Fibroblast of lung (primary cell): ENCODE results near the gene DOHH. TPM values are rescaled to one million over a fixed set of nuclear protein-coding genes. Genes with fewer than 3 reads are reported as not detected.

Experiments
- DNase-seq, 2 donors: peaks; one replicate each; pipeline versions ENCODE4 v3.0.0 to v3.0.0-alpha.2; 2010; ENCODE audit warnings: low read depth in 2 of 2
- H2AFZ ChIP-seq: 2 replicates; pipeline ENCODE4 v1.5.1; 2012; ENCODE audit warnings: low read length, control low read depth, inconsistent platforms
- H3K27ac ChIP-seq: 2 replicates; pipeline ENCODE4 v1.5.1; 2011; ENCODE audit warnings: low read length, control low read depth; ENCODE audit not compliant: insufficient read depth
- H3K27me3 ChIP-seq: 2 replicates; pipeline ENCODE4 v1.5.1; 2011; ENCODE audit warnings: mild to moderate bottlenecking, low read length; ENCODE audit not compliant: control insufficient read depth, insufficient read depth
- H3K36me3 ChIP-seq: 2 replicates; pipeline ENCODE4 v1.5.1; 2011; ENCODE audit warnings: low read length; ENCODE audit not compliant: control insufficient read depth, insufficient read depth
- H3K4me1 ChIP-seq: 2 replicates; pipeline ENCODE4 v1.5.1; 2011; ENCODE audit warnings: low read length; ENCODE audit not compliant: control insufficient read depth, insufficient read depth; ENCODE audit errors: extremely low read depth
- H3K4me2 ChIP-seq: 2 replicates; pipeline ENCODE4 v1.5.1; 2011; ENCODE audit warnings: low read length, control low read depth; ENCODE audit not compliant: insufficient read depth; ENCODE audit errors: extremely low read depth
- H3K4me3 ChIP-seq, 4 experiments: fragments of 200-600 bp in 1 of 4; sonication (generic) in 1 of 4; replicated peaks in 1 of 4; 2 replicates each; pipeline ENCODE4 v1.5.1; 2011 to 2016; ENCODE audit warnings: low read length in 4 of 4, low read depth in 3 of 4, mild to moderate bottlenecking in 3 of 4, control low read depth in 2 of 4, inconsistent platforms in 1 of 4, mixed read lengths in 1 of 4; ENCODE audit not compliant: insufficient read depth in 1 of 4; ENCODE audit errors: control extremely low read depth in 1 of 4
- H3K79me2 ChIP-seq: 2 replicates; pipeline ENCODE4 v1.5.1; 2012; ENCODE audit warnings: mild to moderate bottlenecking, low read length, inconsistent platforms; ENCODE audit not compliant: control insufficient read depth, insufficient read depth
- H3K9ac ChIP-seq: 2 replicates; pipeline ENCODE4 v1.5.1; 2011; ENCODE audit warnings: mild to moderate bottlenecking, low read length, control low read depth; ENCODE audit not compliant: insufficient read depth
- H3K9me3 ChIP-seq: 2 replicates; pipeline ENCODE4 v1.5.1; 2012; ENCODE audit warnings: low read depth, low read length; ENCODE audit not compliant: control insufficient read depth, insufficient read depth
- H4K20me1 ChIP-seq: 2 replicates; pipeline ENCODE4 v1.5.1; 2011; ENCODE audit warnings: low read length; ENCODE audit not compliant: control insufficient read depth, insufficient read depth; ENCODE audit errors: extremely low read depth
- EZH2 ChIP-seq: IDR thresholded peaks from 2 replicates; pipeline ENCODE4 v1.5.1; 2012; ENCODE audit warnings: low read length, control low read depth, mild to moderate bottlenecking; ENCODE audit errors: missing control alignments
- polyA plus RNA-seq, 2 donors: library from polyadenylated mRNA; depleted of rRNA in 1 of 2; stranded (reverse) in 1 of 2; unstranded in 1 of 2; fragments of >200 nt; gene quantifications; 2 replicates each; pipeline ENCODE4 v1.2.1, GENCODE V29; 2011 to 2012; ENCODE audit warnings: missing spikeins in 1 of 2
- total RNA-seq: library from RNA; depleted of rRNA; stranded (reverse); fragments of >200 nt; gene quantifications from 2 replicates; pipeline ENCODE4 v1.2.1, GENCODE V29; 2014
- TF ChIP-seq, protein P1 (sequence below), 2 donors: IDR thresholded peaks in 1 of 2; conservative IDR thresholded peaks in 1 of 2; 1 replicate in 1 of 2; 2 replicates in 1 of 2; pipeline ENCODE4 v1.5.1; 2011 to 2012; ENCODE audit warnings: low read length in 2 of 2, control low read depth in 1 of 2, inconsistent platforms in 1 of 2, low read depth in 1 of 2, mild to moderate bottlenecking in 1 of 2

The DOHH gene
- total and polyA plus RNA-seq, 2 donors (not counting 1 experiment from before 2014, with no cell fraction given) = 4.1 to 10.1 TPM

DNA sequence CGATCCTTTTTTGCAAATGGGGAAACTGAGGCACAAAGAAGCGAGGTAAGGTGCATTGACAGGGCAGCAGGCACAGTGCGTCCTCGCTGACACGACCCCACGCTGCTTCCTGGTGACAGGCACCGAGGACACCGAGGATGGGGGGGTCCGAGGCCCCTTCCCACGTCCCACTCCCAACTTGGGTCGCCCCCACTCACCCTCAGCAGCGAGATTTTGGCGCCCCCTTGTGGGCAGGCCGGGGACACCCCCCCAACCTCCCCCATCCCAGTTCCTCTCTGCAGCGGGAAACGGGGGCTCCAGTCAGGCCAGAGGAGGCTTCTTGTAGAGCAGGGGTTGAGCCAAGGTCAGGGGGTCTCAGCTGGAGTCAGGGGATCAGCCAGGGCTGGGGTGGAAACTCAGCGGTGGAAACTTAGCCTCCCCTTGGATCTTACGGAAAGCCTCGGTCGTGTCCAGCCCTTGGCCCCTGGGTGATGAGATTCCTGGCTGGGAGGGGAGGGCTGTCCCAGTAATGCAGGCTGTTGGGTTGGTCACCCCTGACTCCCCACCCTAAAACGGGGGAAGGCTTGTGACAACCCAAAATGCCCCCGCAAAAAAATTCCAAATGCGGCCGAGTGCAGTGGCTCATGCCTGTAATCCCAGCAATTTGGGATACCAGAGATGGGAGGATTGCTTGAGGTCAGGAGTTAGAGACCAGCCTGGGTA is 28.4 kb downstream of the DOHH start:
- Histone ChIP-seq H3K4me1 (peaks cover 3% of the 10 kb centered on the region), H3K27ac (no peak overlapping the region), H3K4me2 (peak overlapping the region; percentile 25), H3K4me3 (no peak overlapping the region), H3K36me3 (no peaks in the 10 kb centered on the region), H3K27me3 (no peaks in the 10 kb centered on the region), H2AFZ (no peak overlapping the region), H3K79me2 (no peaks in the 10 kb centered on the region), H3K9me3 (no peaks in the 10 kb centered on the region), H3K9ac (no peak overlapping the region), H4K20me1 (no peaks in the 10 kb centered on the region)
- DNase-seq = peak in 1 of 2 donors; percentile 17
- TF ChIP-seq EZH2 = no peak
- TF ChIP-seq, protein P1, sequence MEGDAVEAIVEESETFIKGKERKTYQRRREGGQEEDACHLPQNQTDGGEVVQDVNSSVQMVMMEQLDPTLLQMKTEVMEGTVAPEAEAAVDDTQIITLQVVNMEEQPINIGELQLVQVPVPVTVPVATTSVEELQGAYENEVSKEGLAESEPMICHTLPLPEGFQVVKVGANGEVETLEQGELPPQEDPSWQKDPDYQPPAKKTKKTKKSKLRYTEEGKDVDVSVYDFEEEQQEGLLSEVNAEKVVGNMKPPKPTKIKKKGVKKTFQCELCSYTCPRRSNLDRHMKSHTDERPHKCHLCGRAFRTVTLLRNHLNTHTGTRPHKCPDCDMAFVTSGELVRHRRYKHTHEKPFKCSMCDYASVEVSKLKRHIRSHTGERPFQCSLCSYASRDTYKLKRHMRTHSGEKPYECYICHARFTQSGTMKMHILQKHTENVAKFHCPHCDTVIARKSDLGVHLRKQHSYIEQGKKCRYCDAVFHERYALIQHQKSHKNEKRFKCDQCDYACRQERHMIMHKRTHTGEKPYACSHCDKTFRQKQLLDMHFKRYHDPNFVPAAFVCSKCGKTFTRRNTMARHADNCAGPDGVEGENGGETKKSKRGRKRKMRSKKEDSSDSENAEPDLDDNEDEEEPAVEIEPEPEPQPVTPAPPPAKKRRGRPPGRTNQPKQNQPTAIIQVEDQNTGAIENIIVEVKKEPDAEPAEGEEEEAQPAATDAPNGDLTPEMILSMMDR (conservative IDR thresholded peaks at IDR 0.05 in 1 of 2, IDR thresholded peaks at IDR 0.05 in 1 of 2; ENCODE audit: low read depth in 1 of 2, low read length in 2 of 2) = peak; percentile 71 to 78

DNA sequence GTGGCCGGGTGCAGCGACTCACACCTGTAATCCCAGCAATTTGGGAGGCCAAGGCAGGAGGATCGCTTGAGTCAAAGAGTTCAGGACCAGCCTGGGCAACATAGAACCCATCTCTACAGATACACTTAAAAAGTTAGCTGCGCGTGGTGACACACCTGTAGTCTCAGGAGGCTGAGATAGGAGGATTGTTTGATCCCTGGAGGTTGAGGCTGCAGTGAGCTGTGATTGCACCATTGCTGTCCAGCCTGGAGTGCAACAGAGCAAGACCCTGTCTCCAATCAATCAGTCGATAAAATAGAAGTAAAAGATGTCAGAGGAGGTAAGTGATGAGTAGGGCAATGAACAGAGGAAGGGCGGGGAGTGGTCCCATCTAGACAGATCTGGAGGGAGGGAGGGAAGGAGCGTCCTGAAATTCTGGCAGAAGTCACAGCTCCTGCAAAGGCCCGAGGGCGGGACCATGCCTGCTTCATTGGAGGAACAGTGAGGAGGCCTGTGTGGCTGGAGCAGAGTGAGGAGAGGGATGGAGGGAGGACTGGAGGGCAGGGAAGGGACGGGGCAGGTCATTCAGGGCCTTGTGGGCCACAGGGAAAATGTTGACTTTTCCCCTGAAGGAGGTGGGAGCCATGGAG is 29.9 kb downstream of the DOHH start:
- Histone ChIP-seq H3K4me1 (peaks cover 3% of the 10 kb centered on the region), H3K79me2 (no peaks in the 10 kb centered on the region), H3K27me3 (no peaks in the 10 kb centered on the region), H3K9ac (no peak overlapping the region), H3K4me2 (no peak overlapping the region), H3K27ac (no peak overlapping the region), H4K20me1 (no peaks in the 10 kb centered on the region), H3K4me3 (no peak overlapping the region), H3K9me3 (no peaks in the 10 kb centered on the region), H3K36me3 (no peaks in the 10 kb centered on the region), H2AFZ (no peak overlapping the region)
- TF ChIP-seq, protein P1 (conservative IDR thresholded peaks at IDR 0.05 in 1 of 2, IDR thresholded peaks at IDR 0.05 in 1 of 2; ENCODE audit: low read depth in 1 of 2, low read length in 2 of 2) = no peak
- no peak for TF ChIP-seq EZH2
- no peak for DNase-seq

DNA sequence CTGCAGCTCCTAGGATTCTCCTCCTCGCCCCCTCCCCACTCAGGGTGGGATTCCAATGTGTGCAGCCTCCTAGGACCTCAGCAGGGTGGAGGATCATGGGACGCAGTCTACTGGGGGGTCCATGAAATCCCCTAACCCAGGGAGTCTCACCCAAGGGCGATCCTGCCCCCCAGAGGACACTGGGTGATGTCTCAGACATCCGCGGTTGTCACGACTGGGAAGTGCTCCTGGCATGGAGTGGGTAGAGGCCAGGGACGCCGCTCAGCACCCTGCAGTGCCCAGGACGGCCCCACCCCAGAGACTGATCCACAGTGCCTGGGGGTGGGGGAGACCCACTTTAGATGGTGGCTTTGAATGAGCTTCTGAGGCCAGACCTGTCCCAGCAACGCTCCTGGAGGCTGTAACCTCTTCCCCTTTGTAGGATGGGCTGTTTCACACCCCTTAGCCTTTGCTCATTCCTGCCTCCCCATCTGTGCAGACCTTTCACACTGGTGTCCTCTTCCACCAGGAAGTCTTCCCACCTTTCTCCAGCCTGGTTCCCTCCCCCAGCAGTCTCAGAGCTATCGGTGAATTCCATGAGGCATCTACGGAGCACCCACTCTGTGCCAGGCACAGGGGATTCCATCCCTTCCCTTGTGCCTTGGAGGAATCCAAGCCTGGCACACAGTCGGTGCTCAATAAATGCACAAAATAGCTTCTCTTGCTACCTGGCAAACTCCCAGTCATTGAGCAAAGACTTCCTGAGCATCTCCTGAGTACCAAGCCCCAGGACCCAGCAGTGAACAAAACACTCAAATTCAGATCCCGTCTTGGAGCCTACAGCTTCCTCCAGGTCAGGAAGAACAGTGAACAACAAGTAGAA is 30.6 kb downstream of the DOHH start:
- H3K79me2 ChIP-seq = no peaks in the 10 kb centered on the region
- TF ChIP-seq EZH2 = no peak
- TF ChIP-seq, protein P1 (conservative IDR thresholded peaks at IDR 0.05 in 1 of 2, IDR thresholded peaks at IDR 0.05 in 1 of 2; ENCODE audit: low read depth in 1 of 2, low read length in 2 of 2) = peak in 1 of 2 donors; percentile 12
- H3K27me3 ChIP-seq = no peaks in the 10 kb centered on the region
- H3K36me3 ChIP-seq = peaks cover 2% of the 10 kb centered on the region
- no peaks in the 10 kb centered on the region for H3K9me3 ChIP-seq
- H3K4me3 ChIP-seq = no peak overlapping the region
- H3K9ac ChIP-seq = no peak overlapping the region
- no peak overlapping the region for H2AFZ ChIP-seq
- no peak overlapping the region for H3K4me2 ChIP-seq
- peaks cover 3% of the 10 kb centered on the region for H3K4me1 ChIP-seq
- no peaks in the 10 kb centered on the region for H4K20me1 ChIP-seq
- no peak overlapping the region for H3K27ac ChIP-seq
- no peak for DNase-seq
